Loucy (cell line): ENCODE data around the gene CAPZA3.

Experiments used
- H2AFZ ChIP-seq: fragments of 200-600 bp; sonication (generic); 2 replicates; pipeline ENCODE4 v1.6.0; 2016; ENCODE audit warnings: antibody characterized with exemption, mild to moderate bottlenecking, low read length, moderate library complexity
- H3F3A ChIP-seq: fragments of 200-600 bp; 2 replicates; pipeline ENCODE4 v1.6.0; 2016; ENCODE audit warnings: antibody characterized with exemption, low read depth, mild to moderate bottlenecking
- H3K27me3 ChIP-seq: fragments of 200-600 bp; sonication (generic); 2 replicates; pipeline ENCODE4 v1.6.1; 2014; ENCODE audit warnings: low read length, mild to moderate bottlenecking; ENCODE audit not compliant: insufficient read depth, poor library complexity, severe bottlenecking
- H3K36me3 ChIP-seq: fragments of 200-600 bp; sonication (generic); 2 replicates; pipeline ENCODE4 v1.6.1; 2016; ENCODE audit warnings: low read length; ENCODE audit not compliant: insufficient read depth
- H3K4me1 ChIP-seq: fragments of 200-600 bp; sonication (generic); 2 replicates; pipeline ENCODE4 v1.5.1; 2014; ENCODE audit warnings: low read length, mild to moderate bottlenecking; ENCODE audit not compliant: insufficient read depth, poor library complexity, severe bottlenecking
- H3K4me2 ChIP-seq: fragments of 200-600 bp; sonication (generic); 2 replicates; pipeline ENCODE4 v1.6.0; 2014; ENCODE audit warnings: antibody characterized with exemption, low read length, low read depth, mild to moderate bottlenecking; ENCODE audit not compliant: poor library complexity, severe bottlenecking
- H3K4me3 ChIP-seq: fragments of 200-600 bp; sonication (generic); 2 replicates; pipeline ENCODE4 v1.5.1; 2014; ENCODE audit warnings: low read length, mild to moderate bottlenecking, mixed read lengths; ENCODE audit not compliant: poor library complexity, severe bottlenecking
- H3K79me2 ChIP-seq: fragments of 200-600 bp; sonication (generic); 2 replicates; pipeline ENCODE4 v1.6.1; 2014; ENCODE audit warnings: low read length; ENCODE audit not compliant: insufficient read depth
- H3K9ac ChIP-seq: fragments of 200-600 bp; sonication (generic); 2 replicates; pipeline ENCODE4 v1.6.0; 2014; ENCODE audit warnings: mild to moderate bottlenecking, low read depth, low read length, moderate library complexity; ENCODE audit not compliant: poor library complexity, severe bottlenecking
- H3K9me2 ChIP-seq: fragments of 200-600 bp; sonication (generic); replicated peaks from 2 replicates; pipeline ENCODE4 v1.6.1; 2016; ENCODE audit warnings: low read depth, low read length, mixed read lengths
- H3K9me3 ChIP-seq: fragments of 200-600 bp; sonication (generic); 2 replicates; pipeline ENCODE4 v1.6.1; 2014; ENCODE audit warnings: mild to moderate bottlenecking, antibody characterized with exemption, low read length, low read depth; ENCODE audit not compliant: insufficient read depth
- H4K20me1 ChIP-seq: fragments of 200-600 bp; sonication (generic); 2 replicates; pipeline ENCODE4 v1.6.0; 2014; ENCODE audit warnings: antibody characterized with exemption, low read length, mild to moderate bottlenecking; ENCODE audit not compliant: insufficient read depth, poor library complexity, severe bottlenecking
- CTCF ChIP-seq: fragments of 200-600 bp; sonication (generic); conservative IDR thresholded peaks from 2 replicates; pipeline ENCODE4 v1.5.1; 2014; ENCODE audit warnings: mild to moderate bottlenecking, antibody characterized with exemption, low read length
- EZH2phosphoT487 ChIP-seq: fragments of 200-600 bp; IDR thresholded peaks from 2 replicates; pipeline ENCODE4 v1.6.1; 2018; ENCODE audit warnings: antibody characterized with exemption, mild to moderate bottlenecking, moderate library complexity, borderline replicate concordance

The CAPZA3 gene

GRCh38 chr12:18747895-18748294 is 10.0 kb downstream of the CAPZA3 start:
- Histone ChIP-seq H3K4me2 (no peak overlapping the region), H3K36me3 (no peaks in the 10 kb centered on the region), H3K4me1 (no peaks in the 10 kb centered on the region), H3K4me3 (no peak overlapping the region), H3K9me2 (no peaks in the 10 kb centered on the region), H2AFZ (no peak overlapping the region), H3K27me3 (no peaks in the 10 kb centered on the region), H3K9me3 (no peaks in the 10 kb centered on the region), H3F3A (no peaks in the 10 kb centered on the region), H4K20me1 (no peaks in the 10 kb centered on the region), H3K79me2 (no peaks in the 10 kb centered on the region), H3K9ac (no peak overlapping the region)
- TF ChIP-seq CTCF (no peak), EZH2phosphoT487 (no peak)

GRCh38 chr12:18749386-18749957 is 11.6 kb downstream of the CAPZA3 start:
- no peaks in the 10 kb centered on the region for H3K27me3 ChIP-seq
- no peaks in the 10 kb centered on the region for H4K20me1 ChIP-seq
- H3K9ac ChIP-seq: no peak overlapping the region
- H3K36me3 ChIP-seq: no peaks in the 10 kb centered on the region
- no peaks in the 10 kb centered on the region; the same call in 1 of the 2 replicates for H3K9me3 ChIP-seq
- no peak overlapping the region for H3K4me2 ChIP-seq
- H3K4me1 ChIP-seq: no peaks in the 10 kb centered on the region
- no peak for TF ChIP-seq CTCF
- no peak for TF ChIP-seq EZH2phosphoT487
- no peaks in the 10 kb centered on the region for H3K9me2 ChIP-seq
- H3K79me2 ChIP-seq: no peaks in the 10 kb centered on the region
- H2AFZ ChIP-seq: no peak overlapping the region
- no peaks in the 10 kb centered on the region for H3F3A ChIP-seq
- no peak overlapping the region for H3K4me3 ChIP-seq

- H3K79me2 ChIP-seq: no peaks in the 10 kb centered on the region
- H3K9ac ChIP-seq: no peak overlapping the region
- no peaks in the 10 kb centered on the region; the same call in 1 of the 2 replicates for H3K9me3 ChIP-seq
- H2AFZ ChIP-seq: no peak overlapping the region
- no peaks in the 10 kb centered on the region for H3K9me2 ChIP-seq
- no peaks in the 10 kb centered on the region for H3F3A ChIP-seq
- no peaks in the 10 kb centered on the region for H4K20me1 ChIP-seq
- no peak for TF ChIP-seq CTCF
- TF ChIP-seq EZH2phosphoT487: no peak
- H3K27me3 ChIP-seq: no peaks in the 10 kb centered on the region
- no peaks in the 10 kb centered on the region for H3K36me3 ChIP-seq
- no peak overlapping the region for H3K4me2 ChIP-seq
- no peaks in the 10 kb centered on the region for H3K4me1 ChIP-seq
- no peak overlapping the region for H3K4me3 ChIP-seq
These were observed 12.2 kb downstream of the CAPZA3 start for GRCh38 chr12:18750085-18750484.
